Endothelial cell of umbilical vein (primary cell): ENCODE measurements around the gene ADARB2. TPM values are rescaled to one million over a fixed set of nuclear protein-coding genes. Genes with fewer than 3 reads are reported as not detected.

Experiments used
- BruUV-seq: library from RNA; stranded (reverse); fragments of 400-500 nt; replicated peaks from 2 replicates; lab custom pipeline; 2021; lab: Mats Ljungman, UMichigan
- CTCF ChIA-PET: fragments of 300-600, 350-600 bp; sonication (Branson Sonifier 250); formaldehyde crosslinking; loops from one replicate; lab custom pipeline; 2021; ENCODE audit warnings: antibody characterized with exemption, inconsistent platforms; lab: Charles Lee
- POLR2A ChIA-PET: fragments of 300-600, 350-600 bp; sonication (Branson Sonifier 250); formaldehyde crosslinking; loops from one replicate; lab custom pipeline; 2021; ENCODE audit warnings: antibody characterized with exemption, inconsistent platforms; lab: Charles Lee
- DNase-seq: peaks from one replicate; pipeline ENCODE4 v3.0.0-alpha.2; 2011; ENCODE audit warnings: low read depth, low spot score
- FAIRE-seq: peaks from 2 replicates; lab custom pipeline; 2011; peaks lifted over from hg19 to GRCh38; lab: Jason Lieb, UNC
- H2AFZ ChIP-seq: 2 replicates; pipeline ENCODE4 v1.6.0; 2012; ENCODE audit warnings: low read depth, low read length, control low read depth, inconsistent platforms
- H3K27ac ChIP-seq: 2 replicates; pipeline ENCODE4 v1.5.1; 2011; ENCODE audit warnings: low read depth, mild to moderate bottlenecking, control low read depth, low read length, moderate library complexity; ENCODE audit not compliant: insufficient read depth
- H3K27me3 ChIP-seq, 2 experiments: 2 replicates each; pipeline versions ENCODE4 v1.6.0 to v1.6.1; 2011; ENCODE audit warnings: low read length in 2 of 2, mixed read lengths in 1 of 2; ENCODE audit not compliant: control insufficient read depth in 2 of 2, insufficient read depth in 2 of 2
- H3K36me3 ChIP-seq, 2 experiments: 2 replicates in 1 of 2; 3 replicates in 1 of 2; pipeline ENCODE4 v1.5.1; 2011; ENCODE audit warnings: low read length in 2 of 2, mild to moderate bottlenecking in 1 of 2, moderate library complexity in 1 of 2; ENCODE audit not compliant: control insufficient read depth in 2 of 2, insufficient read depth in 2 of 2; ENCODE audit errors: extremely low read depth in 1 of 2
- H3K4me1 ChIP-seq: 3 replicates; pipeline ENCODE4 v1.5.1; 2011; ENCODE audit warnings: mild to moderate bottlenecking, low read length; ENCODE audit not compliant: control insufficient read depth, insufficient read depth; ENCODE audit errors: extremely low read depth
- H3K4me2 ChIP-seq: 2 replicates; pipeline ENCODE4 v1.6.1; 2011; ENCODE audit warnings: low read length, control low read depth, mixed read lengths; ENCODE audit not compliant: insufficient read depth
- H3K4me3 ChIP-seq, 3 experiments: fragments of 200-600 bp in 1 of 3; sonication (generic), shearing (Covaris generic) in 1 of 3; replicated peaks in 1 of 3; 2 replicates each; pipeline ENCODE4 v1.5.1; 2011 to 2016; ENCODE audit warnings: control low read depth in 3 of 3, low read length in 3 of 3, mild to moderate bottlenecking in 2 of 3, inconsistent platforms in 1 of 3, low read depth in 1 of 3, moderate library complexity in 1 of 3; ENCODE audit not compliant: insufficient read depth in 1 of 3
- H3K79me2 ChIP-seq: 2 replicates; pipeline ENCODE4 v1.6.0; 2012; ENCODE audit warnings: low read length, inconsistent platforms; ENCODE audit not compliant: control insufficient read depth, insufficient read depth
- H3K9ac ChIP-seq: replicated peaks from 2 replicates; pipeline ENCODE3; 2011; ENCODE audit warnings: low read length, control low read depth; ENCODE audit not compliant: insufficient read depth; ENCODE audit errors: extremely low read depth
- H3K9me1 ChIP-seq: replicated peaks from 3 replicates; pipeline ENCODE4 v1.6.0; 2011; ENCODE audit warnings: mild to moderate bottlenecking, low read length; ENCODE audit not compliant: control insufficient read depth, insufficient read depth; ENCODE audit errors: extremely low read depth
- H3K9me3 ChIP-seq: replicated peaks from 2 replicates; pipeline ENCODE4 v1.5.1; 2012; ENCODE audit warnings: low read length, inconsistent platforms; ENCODE audit not compliant: control insufficient read depth, insufficient read depth
- H4K20me1 ChIP-seq: replicated peaks from 2 replicates; pipeline ENCODE3; 2011; ENCODE audit warnings: mild to moderate bottlenecking, low read length; ENCODE audit not compliant: control insufficient read depth, insufficient read depth; ENCODE audit errors: extremely low read depth
- CTCF ChIP-seq, 2 donors: IDR thresholded peaks; 1 replicate in 1 of 2; 2 replicates in 1 of 2; pipeline ENCODE4 v1.5.1; 2011; ENCODE audit warnings: low read length in 2 of 2, mild to moderate bottlenecking in 2 of 2, moderate library complexity in 2 of 2, control low read depth in 1 of 2, inconsistent platforms in 1 of 2, low read depth in 1 of 2; ENCODE audit not compliant: insufficient read depth in 1 of 2; ENCODE audit errors: extremely low read depth in 1 of 2
- EZH2 ChIP-seq: IDR thresholded peaks from 2 replicates; pipeline ENCODE4 v1.6.1; 2012; ENCODE audit warnings: borderline replicate concordance, low read depth, mild to moderate bottlenecking, moderate library complexity, low read length, inconsistent platforms; ENCODE audit not compliant: severe bottlenecking
- FOS ChIP-seq: IDR thresholded peaks from 2 replicates; pipeline ENCODE4 v1.6.1; 2011; ENCODE audit warnings: mild to moderate bottlenecking, low read length, moderate library complexity, borderline replicate concordance; ENCODE audit not compliant: insufficient read depth
- GATA2 ChIP-seq: IDR thresholded peaks from 2 replicates; pipeline ENCODE4 v1.7.0; 2011; ENCODE audit warnings: low read depth, mild to moderate bottlenecking, moderate library complexity, mixed read lengths, low read length; ENCODE audit not compliant: insufficient read length, insufficient read depth
- JUN ChIP-seq: IDR thresholded peaks from 2 replicates; pipeline ENCODE4 v1.6.1; 2011; ENCODE audit warnings: borderline replicate concordance, low read depth; ENCODE audit not compliant: insufficient read length, insufficient read depth
- MAX ChIP-seq: IDR thresholded peaks from 2 replicates; pipeline ENCODE4 v1.6.1; 2011; ENCODE audit not compliant: insufficient read depth, insufficient read length
- MYC ChIP-seq: IDR thresholded peaks from one replicate; pipeline ENCODE4 v1.6.1; 2011; ENCODE audit warnings: mild to moderate bottlenecking, low read depth, low read length
- POLR2A ChIP-seq: IDR thresholded peaks from 2 replicates; pipeline ENCODE4 v1.6.1; 2012; ENCODE audit warnings: low read depth, mild to moderate bottlenecking, control low read depth, low read length
- POLR2AphosphoS5 ChIP-seq: IDR thresholded peaks from 2 replicates; pipeline ENCODE4 v1.6.1; 2012; ENCODE audit warnings: low read depth, mild to moderate bottlenecking, control low read depth, low read length, moderate library complexity; ENCODE audit not compliant: insufficient read depth
- dilution Hi-C: fragments of 300-500 bp; cut with MboI; formaldehyde crosslinking; loops from one replicate; pipeline ENCODE4 v1.15.0; 2019; ENCODE audit warnings: low sequenced_read_pairs; ENCODE audit not compliant: extremely low pct_ligation_motif_present
- intact Hi-C: fragments of 100-400 bp; cut with micrococcal nuclease; formaldehyde crosslinking; loops from one replicate; pipeline ENCODE4 v1.10.0; 2022
- polyA plus RNA-seq, 4 experiments: library from polyadenylated mRNA; depleted of rRNA in 3 of 4; stranded (reverse) in 3 of 4; unstranded in 1 of 4; fragments of >200 nt; gene quantifications; 2 replicates each; pipeline versions ENCODE4 v1.2.1 to v1.2.3, GENCODE V29; 2011 to 2012; ENCODE audit warnings: missing spikeins in 1 of 4
- total RNA-seq: library from RNA; stranded (reverse); gene quantifications from 2 replicates; pipeline ENCODE4 v1.2.3, GENCODE V29; 2021

Gene ADARB2
- total and polyA plus RNA-seq, 2 donors (not counting 3 experiments of a cell fraction or from before 2014, with no cell fraction given): not detected

- DNase-seq (no peak), FAIRE-seq (no peak)
- no peak for TF ChIP-seq GATA2
- TF ChIP-seq EZH2: no peak
- no peak for TF ChIP-seq POLR2A
- TF ChIP-seq JUN: no peak
- no peak for TF ChIP-seq MAX
- no peak for TF ChIP-seq CTCF (IDR thresholded peaks at IDR 0.05; ENCODE audit: extremely low read depth in 1 of 2, insufficient read depth in 1 of 2, low read depth in 1 of 2, low read length in 2 of 2)
- TF ChIP-seq FOS: no peak
- TF ChIP-seq MYC: no peak
- no peak for TF ChIP-seq POLR2AphosphoS5
- Histone ChIP-seq H3K4me1 (no peaks in the 10 kb centered on the region), H3K9ac (no peak overlapping the region), H3K27ac (no peak overlapping the region), H3K9me1 (no peaks in the 10 kb centered on the region), H3K4me3 (no peak overlapping the region), H3K4me2 (no peak overlapping the region), H3K79me2 (no peaks in the 10 kb centered on the region), H4K20me1 (no peaks in the 10 kb centered on the region), H3K9me3 (peaks cover 7% of the 10 kb centered on the region), H3K27me3 (no peaks in the 10 kb centered on the region), H3K36me3 (no peaks in the 10 kb centered on the region), H2AFZ (no peak overlapping the region)
- intact Hi-C loops: no loop called here
- ChIA-PET POLR2A (no interaction called here), CTCF (no interaction called here)
- dilution Hi-C loops: no loop called here
- no TSS peak for BruUV-seq
Observed at GRCh38 chr10:1638889-1639419, 98.4 kb downstream of the ADARB2 start.
